SK-N-SH (cell line): Measurements from ENCODE around the gene DYRK3. TPM values are rescaled to one million over a fixed set of nuclear protein-coding genes. Genes with fewer than 3 reads are reported as not detected.

Experiments used
- CTCF ChIA-PET: fragments of 300-600, 350-600 bp; formaldehyde crosslinking; extraction: SDS; loops from one replicate; lab custom pipeline; 2021; lab: Yijun Ruan, JAX
- POLR2A ChIA-PET: fragments of 350-600 bp; sonication (Branson Sonifier 250); formaldehyde crosslinking; extraction: SDS; loops from one replicate; lab custom pipeline; 2020; ENCODE audit warnings: antibody characterized with exemption, inconsistent platforms; lab: Yijun Ruan, JAX
- DNase-seq: peaks from one replicate; pipeline ENCODE4 v3.0.0; 2012
- H2AFZ ChIP-seq: fragments of 200-600 bp; sonication (generic); 2 replicates; pipeline ENCODE4 v1.8.1; 2016; ENCODE audit warnings: antibody characterized with exemption, mild to moderate bottlenecking, low read depth
- H3F3A ChIP-seq: fragments of 200-600 bp; sonication (generic); replicated peaks from 2 replicates; pipeline ENCODE3; 2016; ENCODE audit warnings: antibody characterized with exemption, mild to moderate bottlenecking; ENCODE audit not compliant: insufficient read depth
- H3K27ac ChIP-seq, 2 experiments: fragments of 200-500 bp in 1 of 2; fragments of 200-600 bp in 1 of 2; sonication (Bioruptor generic) in 1 of 2; sonication (generic), shearing (Covaris generic) in 1 of 2; 2 replicates each; pipeline versions ENCODE4 v1.5.1 to v1.6.1; 2014 to 2016; ENCODE audit warnings: low read depth in 2 of 2, inconsistent platforms in 1 of 2, low read length in 1 of 2, mild to moderate bottlenecking in 1 of 2, mixed read lengths in 1 of 2
- H3K27me3 ChIP-seq: fragments of 200-600 bp; sonication (generic), shearing (Covaris generic); 2 replicates; pipeline ENCODE4 v1.6.1; 2016; ENCODE audit warnings: mixed run types; ENCODE audit not compliant: insufficient read depth
- H3K36me3 ChIP-seq, 2 experiments: fragments of 200-500 bp in 1 of 2; fragments of 200-600 bp in 1 of 2; sonication (Bioruptor generic) in 1 of 2; sonication (generic) in 1 of 2; replicated peaks in 1 of 2; 2 replicates each; pipeline versions ENCODE3 to v1.5.1; 2014 to 2016; ENCODE audit warnings: low read length in 1 of 2, mild to moderate bottlenecking in 1 of 2; ENCODE audit not compliant: insufficient read depth in 2 of 2, control insufficient read depth in 1 of 2
- H3K4me1 ChIP-seq, 2 experiments: fragments of 200-500 bp in 1 of 2; fragments of 200-600 bp in 1 of 2; sonication (Bioruptor generic) in 1 of 2; sonication (generic), shearing (Covaris generic) in 1 of 2; 2 replicates each; pipeline versions ENCODE4 v1.5.1 to v1.6.1; 2014 to 2016; ENCODE audit warnings: low read depth in 1 of 2, low read length in 1 of 2, mixed run types in 1 of 2; ENCODE audit not compliant: insufficient read depth in 2 of 2, control insufficient read depth in 1 of 2
- H3K4me2 ChIP-seq: fragments of 200-600 bp; sonication (generic), shearing (Covaris generic); 2 replicates; pipeline ENCODE4 v1.6.1; 2017; ENCODE audit warnings: mixed run types
- H3K4me3 ChIP-seq, 2 experiments: fragments of 200-500 bp in 1 of 2; fragments of 200-600 bp in 1 of 2; sonication (Bioruptor generic) in 1 of 2; sonication (generic), shearing (Covaris generic) in 1 of 2; 2 replicates each; pipeline versions ENCODE4 v1.5.1 to v1.8.1; 2014 to 2016; ENCODE audit warnings: low read depth in 2 of 2, inconsistent platforms in 1 of 2, low read length in 1 of 2, mild to moderate bottlenecking in 1 of 2, mixed read lengths in 1 of 2, moderate library complexity in 1 of 2
- H3K79me2 ChIP-seq: fragments of 200-600 bp; sonication (generic); 2 replicates; pipeline ENCODE4 v1.8.1; 2017; ENCODE audit warnings: mild to moderate bottlenecking; ENCODE audit not compliant: insufficient read depth
- H3K9ac ChIP-seq: fragments of 200-600 bp; sonication (generic); 2 replicates; pipeline ENCODE4 v1.6.1; 2017; ENCODE audit warnings: mixed run types
- H3K9me2 ChIP-seq: fragments of 200-600 bp; sonication (generic); 2 replicates; pipeline ENCODE4 v1.6.1; 2017; ENCODE audit warnings: mixed run types
- H3K9me3 ChIP-seq: fragments of 200-600 bp; sonication (generic); 2 replicates; pipeline ENCODE4 v1.6.1; 2017; ENCODE audit warnings: mixed run types, mild to moderate bottlenecking, moderate library complexity
- H4K20me1 ChIP-seq: fragments of 200-600 bp; sonication (generic); 2 replicates; pipeline ENCODE4 v1.6.1; 2017; ENCODE audit warnings: mild to moderate bottlenecking, mixed run types; ENCODE audit not compliant: insufficient read depth
- ELF1 ChIP-seq: IDR thresholded peaks from 2 replicates; pipeline ENCODE4 v1.4.0; 2012
- EZH2phosphoT487 ChIP-seq: fragments of 200-600 bp; sonication (generic); IDR thresholded peaks from 2 replicates; pipeline ENCODE4 v1.6.1; 2017; ENCODE audit warnings: low read depth, mixed run types, mild to moderate bottlenecking, antibody characterized with exemption, moderate library complexity, borderline replicate concordance
- GABPA ChIP-seq: IDR thresholded peaks from 2 replicates; pipeline ENCODE4 v1.4.0; 2012; ENCODE audit warnings: low read depth, mild to moderate bottlenecking
- IRF3 ChIP-seq: fragments of 150-350 bp; IDR thresholded peaks from 2 replicates; pipeline ENCODE4 v1.6.1; 2016; ENCODE audit warnings: mild to moderate bottlenecking, low read depth, low read length
- JUND ChIP-seq: IDR thresholded peaks from 2 replicates; pipeline ENCODE4 v1.4.0; 2012
- POLR2AphosphoS5 ChIP-seq: IDR thresholded peaks from 2 replicates; pipeline ENCODE4 v1.6.1; 2012; ENCODE audit warnings: low read depth, low read length
- RAD21 ChIP-seq: IDR thresholded peaks from 2 replicates; pipeline ENCODE4 v1.6.1; 2012; ENCODE audit warnings: mild to moderate bottlenecking, low read length
- REST ChIP-seq: IDR thresholded peaks from 2 replicates; pipeline ENCODE4 v1.6.1; 2012; ENCODE audit warnings: mild to moderate bottlenecking, low read depth, low read length, moderate library complexity
- RXRA ChIP-seq: IDR thresholded peaks from 2 replicates; pipeline ENCODE4 v1.4.0; 2012; ENCODE audit warnings: low read depth, mild to moderate bottlenecking, borderline replicate concordance
- TAF1 ChIP-seq: IDR thresholded peaks from 2 replicates; pipeline ENCODE4 v1.6.1; 2012; ENCODE audit warnings: low read depth, mild to moderate bottlenecking, low read length, moderate library complexity, borderline replicate concordance
- TCF12 ChIP-seq: IDR thresholded peaks from 2 replicates; pipeline ENCODE4 v1.4.0; 2012
- TEAD4 ChIP-seq: IDR thresholded peaks from 2 replicates; pipeline ENCODE4 v1.4.0; 2012; ENCODE audit warnings: mild to moderate bottlenecking, borderline replicate concordance; ENCODE audit not compliant: insufficient read depth
- USF2 ChIP-seq: fragments of 150-350 bp; IDR thresholded peaks from 2 replicates; pipeline ENCODE4 v1.6.1; 2017; ENCODE audit warnings: antibody characterized with exemption, low read length, low read depth, borderline replicate concordance
- WGBS: methylation state at CpG from one replicate; pipeline ENCODE4 v1.1.6; 2017; ENCODE audit warnings: low lambda C conversion rate; 5-methylcytosine and 5-hydroxymethylcytosine counted together
- polyA plus RNA-seq, 3 experiments: library from polyadenylated mRNA; depleted of rRNA; stranded (reverse); fragments of >200 nt; gene quantifications; 2 replicates each; pipeline ENCODE4 v1.2.3, GENCODE V29; 2012
- TF ChIP-seq, protein P1 (sequence below): IDR thresholded peaks from 2 replicates; pipeline ENCODE4 v1.4.0; 2012; ENCODE audit warnings: low read depth
- TF ChIP-seq, protein P2 (sequence below): IDR thresholded peaks from 2 replicates; pipeline ENCODE4; 2012
- TF ChIP-seq, protein P3 (sequence below): IDR thresholded peaks from 2 replicates; pipeline ENCODE4 v1.4.0; 2012; ENCODE audit warnings: low read depth, borderline replicate concordance

DYRK3 gene
- polyA plus RNA-seq, 1 of the 3 experiments (the other 2 are of a cell fraction): 3.6 TPM

- no peak for DNase-seq
- no peak for TF ChIP-seq IRF3
- TF ChIP-seq JUND: no peak
- no peak for TF ChIP-seq TCF12
- TF ChIP-seq, protein P1, sequence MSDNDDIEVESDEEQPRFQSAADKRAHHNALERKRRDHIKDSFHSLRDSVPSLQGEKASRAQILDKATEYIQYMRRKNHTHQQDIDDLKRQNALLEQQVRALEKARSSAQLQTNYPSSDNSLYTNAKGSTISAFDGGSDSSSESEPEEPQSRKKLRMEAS: no peak
- TF ChIP-seq TAF1: no peak
- no peak for TF ChIP-seq EZH2phosphoT487
- no peak for TF ChIP-seq TEAD4
- 91% methylated on average over 6 of the region's 6 CpGs for WGBS
- 0 out of 2 replicates have a peak overlapping the region, but pooled peaks have one; percentile 56 for H3K4me2 ChIP-seq
- no peaks in the 10 kb centered on the region for H3K9me2 ChIP-seq
- no peaks in the 10 kb centered on the region for H4K20me1 ChIP-seq
- POLR2A ChIA-PET: no interaction called here
- peaks cover under 1 to 49% of the 10 kb centered on the region in 2 experiments for H3K36me3 ChIP-seq
- peaks cover 5 to 25% of the 10 kb centered on the region in 2 experiments for H3K4me1 ChIP-seq
- H3K79me2 ChIP-seq: no peaks in the 10 kb centered on the region
- peak overlapping the region; percentile 79 to 80; a peak in 3 of 4 replicates for H3K27ac ChIP-seq
- CTCF ChIA-PET: interaction anchor here (0.6 to 12.7 kb wide), 4 partner anchors 24 to 98 kb away, joined by 3 to 241 read pairs (median 119); no protein-coding TSS in a partner anchor
- peaks cover 24% of the 10 kb centered on the region for H3F3A ChIP-seq
- H3K4me3 ChIP-seq: no peak overlapping the region
- no peaks in the 10 kb centered on the region for H3K9me3 ChIP-seq
- no peak overlapping the region for H2AFZ ChIP-seq
- H3K9ac ChIP-seq: no peak overlapping the region; the same call in 1 of the 2 replicates
- no peaks in the 10 kb centered on the region for H3K27me3 ChIP-seq
Observed at GRCh38 chr1:206588492-206588891, 46.8 kb upstream of the DYRK3 start.

GRCh38 chr1:206589206-206589605 is 46.1 kb upstream of the DYRK3 start:
- Histone ChIP-seq H3K9me2 (no peaks in the 10 kb centered on the region), H3K4me1 (peaks cover 5 to 25% of the 10 kb centered on the region in 2 experiments), H3K27ac (peak overlapping the region; percentile 79 to 80; a peak in 3 of 4 replicates), H3K4me3 (no peak overlapping the region), H4K20me1 (no peaks in the 10 kb centered on the region), H2AFZ (0 out of 2 replicates have a peak overlapping the region, but pooled peaks have one; percentile 24), H3K79me2 (no peaks in the 10 kb centered on the region), H3K36me3 (peaks cover 5 to 56% of the 10 kb centered on the region in 2 experiments), H3K9ac (peak overlapping the region; percentile 5; the same call in 1 of the 2 replicates), H3F3A (peaks cover 24% of the 10 kb centered on the region), H3K9me3 (no peaks in the 10 kb centered on the region), H3K4me2 (peak overlapping the region; percentile 56), H3K27me3 (no peaks in the 10 kb centered on the region)
- 29% methylated on average over 7 of the region's 7 CpGs for WGBS
- POLR2A ChIA-PET: no interaction called here
- no peak for DNase-seq
- CTCF ChIA-PET: interaction anchor here (1.0 to 12.7 kb wide), 3 partner anchors 49 to 99 kb away, joined by 3 to 241 read pairs (median 231); no protein-coding TSS in a partner anchor
- TF ChIP-seq USF2: no peak
- no peak for TF ChIP-seq ELF1
- TF ChIP-seq, protein P2, sequence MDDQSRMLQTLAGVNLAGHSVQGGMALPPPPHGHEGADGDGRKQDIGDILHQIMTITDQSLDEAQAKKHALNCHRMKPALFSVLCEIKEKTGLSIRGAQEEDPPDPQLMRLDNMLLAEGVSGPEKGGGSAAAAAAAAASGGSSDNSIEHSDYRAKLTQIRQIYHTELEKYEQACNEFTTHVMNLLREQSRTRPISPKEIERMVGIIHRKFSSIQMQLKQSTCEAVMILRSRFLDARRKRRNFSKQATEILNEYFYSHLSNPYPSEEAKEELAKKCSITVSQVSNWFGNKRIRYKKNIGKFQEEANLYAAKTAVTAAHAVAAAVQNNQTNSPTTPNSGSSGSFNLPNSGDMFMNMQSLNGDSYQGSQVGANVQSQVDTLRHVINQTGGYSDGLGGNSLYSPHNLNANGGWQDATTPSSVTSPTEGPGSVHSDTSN: peak; percentile 8; the same call in 1 of the 2 replicates
- 0 out of 2 replicates have a peak, but pooled peaks have one; percentile 7 for TF ChIP-seq GABPA
- TF ChIP-seq TEAD4: no peak
- TF ChIP-seq REST: no peak
- TF ChIP-seq, protein P3, sequence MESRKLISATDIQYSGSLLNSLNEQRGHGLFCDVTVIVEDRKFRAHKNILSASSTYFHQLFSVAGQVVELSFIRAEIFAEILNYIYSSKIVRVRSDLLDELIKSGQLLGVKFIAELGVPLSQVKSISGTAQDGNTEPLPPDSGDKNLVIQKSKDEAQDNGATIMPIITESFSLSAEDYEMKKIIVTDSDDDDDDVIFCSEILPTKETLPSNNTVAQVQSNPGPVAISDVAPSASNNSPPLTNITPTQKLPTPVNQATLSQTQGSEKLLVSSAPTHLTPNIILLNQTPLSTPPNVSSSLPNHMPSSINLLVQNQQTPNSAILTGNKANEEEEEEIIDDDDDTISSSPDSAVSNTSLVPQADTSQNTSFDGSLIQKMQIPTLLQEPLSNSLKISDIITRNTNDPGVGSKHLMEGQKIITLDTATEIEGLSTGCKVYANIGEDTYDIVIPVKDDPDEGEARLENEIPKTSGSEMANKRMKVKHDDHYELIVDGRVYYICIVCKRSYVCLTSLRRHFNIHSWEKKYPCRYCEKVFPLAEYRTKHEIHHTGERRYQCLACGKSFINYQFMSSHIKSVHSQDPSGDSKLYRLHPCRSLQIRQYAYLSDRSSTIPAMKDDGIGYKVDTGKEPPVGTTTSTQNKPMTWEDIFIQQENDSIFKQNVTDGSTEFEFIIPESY: no peak
- peak; percentile 70 for TF ChIP-seq JUND
- TF ChIP-seq EZH2phosphoT487: no peak
- TF ChIP-seq, protein P1: peak; percentile 83; the same call in 1 of the 2 replicates
- no peak for TF ChIP-seq POLR2AphosphoS5
- TF ChIP-seq RAD21: no peak
- TF ChIP-seq RXRA: peak; percentile 37; the same call in 1 of the 2 replicates
